GM18502 (cell line): ENCODE data around the gene ETS1.

Source experiments
- ATAC-seq: cut with Tn5 transposase; IDR thresholded peaks from one replicate; pipeline ENCODE4 v1.9.1; 2021; ENCODE audit warnings: mild to moderate bottlenecking; ENCODE audit not compliant: unreplicated experiment, poor library complexity

ETS1 gene

GRCh38 chr11:128573638-128574037 lies 13.7 kb downstream of the ETS1 start:
- no peak for ATAC-seq

- no peak for ATAC-seq
These were observed 14.4 kb downstream of the ETS1 start for GRCh38 chr11:128572965-128573364.

GRCh38 chr11:128570632-128571031 lies 16.7 kb downstream of the ETS1 start:
- no peak for ATAC-seq

GRCh38 chr11:128569291-128569690 lies 18.1 kb downstream of the ETS1 start:
- ATAC-seq, result no peak

GRCh38 chr11:128568166-128568778 lies 19.1 kb downstream of the ETS1 start:
- no peak for ATAC-seq

GRCh38 chr11:128567130-128567529 lies 20.2 kb downstream of the ETS1 start:
- no peak for ATAC-seq

GRCh38 chr11:128565881-128566280 lies 21.5 kb downstream of the ETS1 start:
- no peak for ATAC-seq

GRCh38 chr11:128564642-128565245 lies 22.6 kb downstream of the ETS1 start:
- ATAC-seq, result no peak

GRCh38 chr11:128563942-128564641 lies 23.3 kb downstream of the ETS1 start:
- ATAC-seq, result no peak

- no peak for ATAC-seq
These were observed 24.1 kb downstream of the ETS1 start for GRCh38 chr11:128563308-128563707.

GRCh38 chr11:128559496-128560103 lies 27.8 kb downstream of the ETS1 start:
- ATAC-seq, result no peak

GRCh38 chr11:128555606-128556005 lies 31.8 kb downstream of the ETS1 start:
- ATAC-seq, result no peak

- no peak for ATAC-seq
These were observed 33.5 kb downstream of the ETS1 start for GRCh38 chr11:128553662-128554362.

GRCh38 chr11:128552783-128553661 lies 34.3 kb downstream of the ETS1 start:
- peak; percentile 56 for ATAC-seq

- peak; percentile 71 for ATAC-seq
These were observed 35.6 kb downstream of the ETS1 start for GRCh38 chr11:128551611-128552335.

GRCh38 chr11:128551058-128551457 lies 36.3 kb downstream of the ETS1 start:
- no peak for ATAC-seq

- no peak for ATAC-seq
These were observed 37.0 kb downstream of the ETS1 start for GRCh38 chr11:128550261-128550821.

GRCh38 chr11:128549256-128549944 lies 38.0 kb downstream of the ETS1 start:
- no peak for ATAC-seq
